ENCODE data around the gene NPR1.
A peak's percentile ranks its signal among the peaks of the same experiment; 100 is the strongest.
"Not testable (repeated sequence)": the region's sequence is repeated elsewhere in the genome, so short reads cannot be mapped to it uniquely, and the experiment has no call there.

NPR1 gene

DNA sequence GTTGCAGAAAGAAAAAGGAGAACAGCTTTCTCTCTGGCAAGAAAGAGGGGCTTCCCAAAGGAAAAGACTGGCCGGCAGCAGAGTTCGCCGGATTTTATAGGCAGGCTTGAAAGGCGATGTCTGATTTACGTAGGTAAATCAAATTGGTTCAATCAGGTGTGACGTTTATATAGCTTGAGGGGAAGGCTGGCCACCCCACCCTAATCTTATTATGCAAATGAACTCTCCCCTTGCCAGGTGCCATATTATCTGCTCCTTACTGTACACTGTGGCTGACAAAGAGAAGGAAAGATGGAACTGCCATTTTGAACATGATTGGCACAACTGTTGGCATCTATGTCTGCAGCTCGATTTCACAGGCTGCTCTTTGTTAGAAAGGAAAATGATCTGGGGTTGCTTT lies 32.5 kb downstream of the NPR1 start:
- in situ Hi-C loops (cut with MboI; ENCODE audit: low sequenced_read_pairs, unreplicated experiment) = no loop called here
- TF ChIP-seq CTCF (IDR thresholded peaks at IDR 0.05; ENCODE audit: borderline replicate concordance, control extremely low read depth, extremely low read depth, insufficient read depth, missing control alignments) = peak; percentile 7
- no peak for DNase-seq (ENCODE audit: low spot score)

- DNase-seq (ENCODE audit: low spot score); in situ Hi-C loops (cut with MboI; ENCODE audit: low sequenced_read_pairs, unreplicated experiment): not testable (repeated sequence)
Observed at GRCh38 chr1:153716211-153716610, 37.7 kb downstream of the NPR1 start.

DNA sequence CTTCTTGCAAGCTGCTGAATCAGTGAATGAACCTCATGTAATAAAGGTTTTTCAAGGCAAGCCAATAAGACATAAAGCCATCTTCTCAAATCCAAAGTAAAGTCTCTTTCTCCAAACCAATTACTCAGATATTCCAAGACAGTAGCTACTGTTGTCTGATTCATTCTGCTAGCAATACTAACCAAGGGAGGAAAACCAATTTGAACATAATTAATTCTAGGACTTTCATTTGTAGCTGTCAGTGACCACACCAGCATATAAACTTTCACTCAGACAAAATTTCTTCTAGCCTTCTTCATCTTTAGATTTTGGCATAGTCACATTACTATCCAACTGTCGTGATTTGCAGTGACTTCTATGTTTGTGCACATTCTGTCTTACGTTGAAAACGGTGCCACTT lies 38.8 kb downstream of the NPR1 start:
- in situ Hi-C loops (cut with MboI; ENCODE audit: low sequenced_read_pairs, unreplicated experiment) = no loop called here

DNA sequence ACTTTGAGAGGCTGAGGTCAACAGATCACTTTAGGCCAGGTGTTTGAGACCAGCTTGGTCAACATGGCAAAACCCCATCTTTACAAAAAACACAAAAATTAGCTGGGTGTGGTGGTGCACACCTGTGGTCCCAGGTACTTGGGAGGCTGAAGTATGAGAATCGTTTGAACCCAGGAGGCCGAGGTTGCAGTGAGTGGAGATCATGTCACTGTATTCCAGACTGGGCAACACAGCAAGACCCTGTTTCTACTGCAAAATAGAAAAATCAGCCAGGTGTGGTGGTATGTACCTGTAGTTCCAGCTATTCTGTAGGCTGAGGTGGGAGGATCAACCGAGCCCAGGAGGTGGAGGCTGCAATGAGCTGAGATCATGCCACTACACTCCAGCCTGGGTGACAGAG lies 45.2 kb downstream of the NPR1 start:
- no peak for TF ChIP-seq CTCF (IDR thresholded peaks at IDR 0.05; ENCODE audit: borderline replicate concordance, control extremely low read depth, extremely low read depth, insufficient read depth, missing control alignments)
- DNase-seq (ENCODE audit: low spot score) = no peak
- in situ Hi-C loops (cut with MboI; ENCODE audit: low sequenced_read_pairs, unreplicated experiment) = no loop called here

More for the DNA sequence above, 38.8 kb downstream of the NPR1 start:
- no peak for DNase-seq (ENCODE audit: low spot score)
- TF ChIP-seq CTCF (IDR thresholded peaks at IDR 0.05; ENCODE audit: borderline replicate concordance, control extremely low read depth, extremely low read depth, insufficient read depth, missing control alignments) = no peak

GRCh38 chr1:153724634-153725033 lies 46.1 kb downstream of the NPR1 start:
- DNase-seq (ENCODE audit: low spot score); in situ Hi-C loops (cut with MboI; ENCODE audit: low sequenced_read_pairs, unreplicated experiment): not testable (repeated sequence)

DNA sequence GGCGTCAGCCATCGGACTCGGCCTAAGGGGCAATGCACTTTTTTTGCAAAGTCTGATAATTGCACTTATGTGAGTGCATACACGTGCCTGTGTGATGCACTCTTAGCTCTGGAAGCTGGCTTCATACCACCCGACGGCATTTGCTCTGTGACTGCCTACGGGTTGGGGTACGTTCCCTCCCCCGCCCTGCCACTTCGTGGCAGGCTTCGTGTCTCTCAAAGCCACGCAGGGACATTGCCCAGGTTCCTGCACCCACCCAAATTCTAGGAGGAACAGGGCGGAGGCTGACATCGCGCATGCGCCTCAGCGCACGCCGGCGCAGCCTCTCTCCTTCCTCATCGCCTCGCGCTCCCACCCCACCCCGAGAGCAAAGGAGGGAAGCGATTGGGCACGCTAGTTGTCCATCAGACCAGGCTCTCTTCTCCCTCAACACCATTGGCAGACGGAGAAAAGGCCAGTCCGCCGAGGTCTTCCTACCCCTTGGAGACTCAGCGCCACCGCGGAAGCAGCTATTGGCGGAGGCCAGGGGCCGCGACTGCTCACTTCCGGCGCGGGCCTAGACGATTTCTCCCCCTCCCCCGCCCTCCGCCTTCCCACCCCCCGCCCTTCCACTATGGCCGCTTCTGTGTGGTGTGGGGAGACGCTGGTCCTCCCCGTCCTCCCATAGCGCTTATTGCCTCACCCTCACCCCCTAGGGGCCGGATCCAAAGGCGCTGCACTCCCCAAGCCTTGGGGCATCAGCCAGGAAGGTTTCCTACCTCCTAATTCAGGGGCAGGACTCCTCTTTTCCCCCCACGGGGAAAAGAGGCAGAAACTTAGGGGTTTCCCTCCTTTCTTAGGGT lies 49.2 kb downstream of the NPR1 start, which contains the start of gene INTS3:
TSS of gene INTS3 (plus strand) at position 588 of the 842 bp plus-strand sequence. CDS start 585 bp downstream, outside the sequence.
- in situ Hi-C loops (cut with MboI; ENCODE audit: low sequenced_read_pairs, unreplicated experiment) = no loop called here
- TF ChIP-seq CTCF (IDR thresholded peaks at IDR 0.05; ENCODE audit: borderline replicate concordance, control extremely low read depth, extremely low read depth, insufficient read depth, missing control alignments) = no peak

DNA sequence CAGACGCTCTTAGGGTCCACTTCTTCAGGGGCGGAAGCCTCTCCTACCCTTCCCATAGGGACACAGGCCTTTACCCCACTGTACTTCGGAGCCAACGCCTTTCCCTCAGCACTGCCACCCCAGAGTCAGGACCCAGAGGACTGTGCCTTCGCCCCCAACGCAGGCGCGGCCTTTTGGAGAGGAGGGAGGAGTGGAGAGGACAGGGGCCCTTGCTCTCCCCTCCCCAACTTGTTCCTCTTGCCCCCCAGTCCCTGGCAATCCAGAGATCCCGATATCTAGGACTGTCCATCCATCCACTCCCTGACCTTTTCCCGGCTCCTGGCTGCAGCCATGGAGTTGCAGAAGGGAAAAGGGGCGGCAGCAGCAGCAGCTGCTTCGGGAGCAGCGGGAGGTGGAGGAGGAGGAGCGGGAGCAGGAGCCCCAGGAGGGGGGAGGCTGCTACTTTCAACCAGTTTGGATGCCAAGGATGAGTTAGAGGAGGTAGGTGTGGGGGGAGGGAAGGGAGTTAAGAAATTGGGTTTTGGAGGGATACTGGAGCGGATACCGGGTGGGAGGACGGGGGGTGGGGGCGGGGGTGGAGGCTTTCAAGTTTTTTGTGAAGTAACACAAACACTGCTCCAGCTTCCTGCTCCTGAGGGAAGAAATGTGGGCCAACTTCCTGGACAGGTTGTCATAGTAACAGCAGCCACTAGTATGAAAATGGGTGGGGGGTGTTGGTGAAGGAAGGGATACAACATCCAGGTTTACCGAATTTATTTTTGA lies 50.0 kb downstream of the NPR1 start:
- no peak for DNase-seq (ENCODE audit: low spot score)
- in situ Hi-C loops (cut with MboI; ENCODE audit: low sequenced_read_pairs, unreplicated experiment) = no loop called here

More for the DNA sequence above, 49.2 kb downstream of the NPR1 start, which contains the start of gene INTS3:
- peak; percentile 99 for DNase-seq (ENCODE audit: low spot score)

More for the DNA sequence above, 50.0 kb downstream of the NPR1 start:
- no peak for TF ChIP-seq CTCF (IDR thresholded peaks at IDR 0.05; ENCODE audit: borderline replicate concordance, control extremely low read depth, extremely low read depth, insufficient read depth, missing control alignments)
